DND-41 (cell line): ENCODE measurements around the gene FGF1.

ENCODE experiments used
- ATAC-seq: fragments of 200-7000 bp; cut with Tn5 transposase; 3 replicates; pipeline ENCODE4 v1.9.1; 2021; ENCODE audit warnings: low read depth; ENCODE audit not compliant: insufficient read depth
- DNase-seq: peaks from one replicate; pipeline ENCODE4 v3.0.0-alpha.2; 2020
- H2AFZ ChIP-seq: 2 replicates; pipeline ENCODE4 v1.6.0; 2012; ENCODE audit warnings: low read depth, low read length
- H3K27ac ChIP-seq: 2 replicates; pipeline ENCODE4 v1.5.1; 2012; ENCODE audit warnings: low read length, inconsistent platforms
- H3K27me3 ChIP-seq: fragments of 200-600 bp; sonication (generic); 2 replicates; pipeline ENCODE4 v1.6.0; 2012; ENCODE audit warnings: low read length, mild to moderate bottlenecking, inconsistent platforms; ENCODE audit not compliant: insufficient read depth, poor library complexity
- H3K36me3 ChIP-seq: 2 replicates; pipeline ENCODE4 v1.5.1; 2012; ENCODE audit warnings: low read length, inconsistent platforms; ENCODE audit not compliant: insufficient read depth
- H3K4me1 ChIP-seq: 2 replicates; pipeline ENCODE4 v1.5.1; 2012; ENCODE audit warnings: mild to moderate bottlenecking, low read length; ENCODE audit not compliant: insufficient read depth
- H3K4me2 ChIP-seq: 2 replicates; pipeline ENCODE4 v1.6.0; 2012; ENCODE audit warnings: mild to moderate bottlenecking, moderate library complexity, low read length, inconsistent platforms; ENCODE audit not compliant: insufficient read depth
- H3K4me3 ChIP-seq, 2 experiments: fragments of 200-600 bp in 1 of 2; shearing (Covaris generic) in 1 of 2; 2 replicates each; pipeline ENCODE4 v1.5.1; 2012 to 2016; ENCODE audit warnings: inconsistent platforms in 2 of 2, low read length in 2 of 2, mild to moderate bottlenecking in 2 of 2, low read depth in 1 of 2, moderate library complexity in 1 of 2
- H3K79me2 ChIP-seq: 2 replicates; pipeline ENCODE4 v1.6.0; 2012; ENCODE audit warnings: low read length, inconsistent platforms; ENCODE audit not compliant: insufficient read depth
- H3K9ac ChIP-seq: 2 replicates; pipeline ENCODE4 v1.6.0; 2012; ENCODE audit warnings: low read depth, mild to moderate bottlenecking, inconsistent platforms, low read length, moderate library complexity
- H3K9me3 ChIP-seq: 2 replicates; pipeline ENCODE4 v1.5.1; 2012; ENCODE audit warnings: low read length, moderate library complexity, mild to moderate bottlenecking, inconsistent platforms; ENCODE audit not compliant: insufficient read depth, severe bottlenecking
- H4K20me1 ChIP-seq: 2 replicates; pipeline ENCODE4 v1.6.0; 2012; ENCODE audit warnings: low read length; ENCODE audit not compliant: insufficient read depth
- CTCF ChIP-seq: IDR thresholded peaks from 2 replicates; pipeline ENCODE4 v1.5.1; 2012; ENCODE audit warnings: borderline replicate concordance, low read length, moderate library complexity, mild to moderate bottlenecking; ENCODE audit not compliant: poor library complexity, severe bottlenecking; ENCODE audit errors: extremely low read depth
- EZH2 ChIP-seq: IDR thresholded peaks from 3 replicates; pipeline ENCODE4 v1.6.1; 2012; ENCODE audit warnings: borderline replicate concordance, low read depth, mild to moderate bottlenecking, moderate library complexity, low read length, inconsistent platforms; ENCODE audit not compliant: severe bottlenecking

FGF1 gene

DNA sequence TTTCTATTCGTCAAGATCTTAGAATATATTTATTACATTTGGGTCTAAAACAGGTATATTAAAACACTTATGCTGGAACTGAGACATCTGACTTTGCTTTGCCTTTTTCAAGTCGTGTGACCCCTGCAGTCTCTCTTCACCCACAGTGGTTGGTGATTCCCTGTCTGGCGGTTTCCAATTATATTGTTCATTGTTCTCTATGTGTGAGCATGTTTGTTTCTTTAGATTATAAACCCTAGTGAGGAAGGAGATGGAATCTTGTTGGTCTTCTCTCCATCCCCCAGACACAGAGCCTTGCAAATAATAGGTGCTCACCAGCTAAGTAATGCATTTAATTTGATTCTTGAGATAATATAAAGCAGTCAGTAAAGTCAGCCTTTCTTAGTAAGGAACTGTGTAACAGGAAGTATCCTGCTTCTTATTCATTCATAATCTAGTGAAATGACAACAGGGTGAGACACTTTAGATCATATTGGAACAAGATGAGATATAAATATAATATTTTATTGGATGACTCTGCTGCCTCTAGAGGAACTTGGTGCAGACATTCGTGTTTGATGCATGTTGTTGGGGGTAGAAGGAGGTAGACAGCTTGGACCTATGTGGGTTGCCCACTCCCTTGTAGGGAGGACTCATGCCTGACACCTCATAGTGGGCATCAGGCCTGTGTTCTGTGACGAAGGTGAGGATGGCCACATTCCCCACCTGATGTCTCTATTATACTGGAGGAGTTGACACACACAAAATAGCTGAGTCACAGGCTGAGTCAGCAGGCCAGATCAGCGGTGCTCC lies 88.1 kb downstream of the FGF1 start:
- Histone ChIP-seq H3K9me3 (no peaks in the 10 kb centered on the region), H3K27ac (no peak overlapping the region), H4K20me1 (no peaks in the 10 kb centered on the region), H3K36me3 (no peaks in the 10 kb centered on the region), H3K79me2 (no peaks in the 10 kb centered on the region), H3K4me3 (no peak overlapping the region), H3K4me2 (no peak overlapping the region), H3K27me3 (no peaks in the 10 kb centered on the region), H2AFZ (no peak overlapping the region), H3K9ac (no peak overlapping the region), H3K4me1 (no peaks in the 10 kb centered on the region)
- no peak for ATAC-seq
- TF ChIP-seq EZH2 = no peak
- TF ChIP-seq CTCF = no peak
- DNase-seq = no peak

DNA sequence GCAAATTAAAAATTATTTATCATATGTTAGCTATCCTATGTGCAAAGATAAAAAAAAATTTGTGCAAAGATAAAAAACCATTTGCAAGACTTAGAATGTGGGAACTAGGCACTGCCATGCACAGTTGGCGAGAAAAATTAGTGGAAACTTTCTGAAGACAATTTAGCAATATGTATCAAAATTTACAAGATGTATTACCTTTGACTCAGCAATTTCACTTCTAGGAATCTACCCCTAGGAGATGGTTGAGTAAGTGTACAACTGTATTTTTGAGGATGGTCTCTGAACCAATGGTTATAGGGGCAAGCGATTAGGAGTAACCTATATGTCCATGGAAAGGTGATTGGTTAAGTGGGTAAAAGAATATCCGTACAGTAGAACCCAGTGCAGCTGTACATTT lies 88.9 kb downstream of the FGF1 start:
- no peak overlapping the region for H3K4me2 ChIP-seq
- H3K9me3 ChIP-seq = no peaks in the 10 kb centered on the region
- no peak overlapping the region for H3K27ac ChIP-seq
- DNase-seq (no peak), ATAC-seq (no peak)
- H3K36me3 ChIP-seq = no peaks in the 10 kb centered on the region
- H3K4me1 ChIP-seq = no peaks in the 10 kb centered on the region
- H2AFZ ChIP-seq = no peak overlapping the region
- H3K9ac ChIP-seq = no peak overlapping the region
- no peaks in the 10 kb centered on the region for H4K20me1 ChIP-seq
- no peaks in the 10 kb centered on the region for H3K79me2 ChIP-seq
- TF ChIP-seq CTCF (no peak), EZH2 (no peak)
- H3K4me3 ChIP-seq = no peak overlapping the region
- no peaks in the 10 kb centered on the region for H3K27me3 ChIP-seq

GRCh38 chr5:142592365-142592764 lies 93.5 kb downstream of the FGF1 start:
- ATAC-seq = no peak
- Histone ChIP-seq H3K79me2 (no peaks in the 10 kb centered on the region), H3K36me3 (no peaks in the 10 kb centered on the region), H3K27me3 (no peaks in the 10 kb centered on the region), H3K27ac (no peak overlapping the region), H3K4me3 (no peak overlapping the region), H3K9ac (no peak overlapping the region), H2AFZ (no peak overlapping the region), H3K9me3 (no peaks in the 10 kb centered on the region), H4K20me1 (no peaks in the 10 kb centered on the region), H3K4me1 (peaks cover 15% of the 10 kb centered on the region), H3K4me2 (no peak overlapping the region)
- TF ChIP-seq EZH2 = no peak
- no peak for TF ChIP-seq CTCF
- DNase-seq = no peak
